Lower leg skin (tissue), 3 donors: Measurements from ENCODE around the gene TENM4.

Source experiments
- CTCF ChIP-seq, 3 donors: fragments of 450-650 bp; IDR thresholded peaks; one replicate each; pipeline ENCODE4 v1.5.1; 2016; ENCODE audit warnings: antibody characterized with exemption in 3 of 3, mild to moderate bottlenecking in 3 of 3, moderate library complexity in 2 of 3
- POLR2A ChIP-seq, 2 donors: fragments of 450-650 bp; IDR thresholded peaks; one replicate each; pipeline ENCODE4 v1.6.1; 2016 to 2017; ENCODE audit warnings: antibody characterized with exemption in 2 of 2, mild to moderate bottlenecking in 1 of 2, moderate library complexity in 1 of 2

- TF ChIP-seq CTCF (IDR thresholded peaks at IDR 0.05): no peak
- TF ChIP-seq POLR2A (IDR thresholded peaks at IDR 0.05): no peak
Measured at GRCh38 chr11:78870655-78871054, 570.2 kb downstream of the TENM4 start.
